Activated CD8-positive, alpha-beta memory T cell treated with anti-CD3 and anti-CD28 coated beads, Interleukin-2, amount 10 ng/mL, durations not matched to agents 7 days and 5 days (primary cell): ENCODE measurements around the gene MPC2. TPM values are rescaled to one million over a fixed set of nuclear protein-coding genes. Genes with fewer than 3 reads are reported as not detected.
"Not testable (repeated sequence)": the region's sequence is repeated elsewhere in the genome, so short reads cannot be mapped to it uniquely, and the experiment has no call there.

ENCODE experiments used
- ATAC-seq: fragments of 150-1000 bp; cut with Tn5 transposase; one replicate; pipeline ENCODE4 v1.10.0; 2021; ENCODE audit warnings: moderate library complexity
- CTCF ChIA-PET: fragments of 350-600 bp; sonication (Branson Sonifier 250); formaldehyde crosslinking; loops from one replicate; lab custom pipeline; 2021; ENCODE audit warnings: antibody characterized with exemption; lab: Charles Lee
- DNase-seq: peaks from one replicate; pipeline ENCODE4 v3.0.0-alpha.2; 2020
- H3K27ac Mint-ChIP-seq: one replicate; pipeline ENCODE4 v1.8.0; 2021; ENCODE audit warnings: mild to moderate bottlenecking, mixed read lengths
- H3K27me3 Mint-ChIP-seq: one replicate; pipeline ENCODE4 v1.8.0; 2021; ENCODE audit warnings: mixed read lengths
- H3K36me3 Mint-ChIP-seq: one replicate; pipeline ENCODE4 v1.8.0; 2021; ENCODE audit warnings: mild to moderate bottlenecking, mixed read lengths
- H3K4me1 Mint-ChIP-seq: one replicate; pipeline ENCODE4 v1.8.0; 2021; ENCODE audit warnings: mixed read lengths
- H3K4me3 Mint-ChIP-seq: one replicate; pipeline ENCODE4 v1.8.0; 2021; ENCODE audit warnings: mild to moderate bottlenecking, moderate library complexity, mixed read lengths
- H3K9me3 Mint-ChIP-seq: one replicate; pipeline ENCODE4 v1.8.0; 2022; ENCODE audit warnings: low read depth, mixed read lengths
- total RNA-seq, 2 experiments: library from RNA; stranded (reverse); gene quantifications; one replicate each; pipeline ENCODE4 v1.2.3, GENCODE V29; 2021

The MPC2 gene
- total RNA-seq, 2 experiments from 2014 or later, result 59.3 to 64.0 TPM

- ATAC-seq (no peak), DNase-seq (no peak)
- Mint-ChIP-seq H3K27ac (no peak overlapping the region), H3K36me3 (peaks cover 42% of the 10 kb centered on the region), H3K27me3 (no peaks in the 10 kb centered on the region), H3K9me3 (peaks cover 3% of the 10 kb centered on the region), H3K4me1 (peaks cover 22% of the 10 kb centered on the region), H3K4me3 (no peak overlapping the region)
- CTCF ChIA-PET, result no interaction called here
Measured at GRCh38 chr1:167949785-167950184, 12.9 kb upstream of the MPC2 start.

DNA sequence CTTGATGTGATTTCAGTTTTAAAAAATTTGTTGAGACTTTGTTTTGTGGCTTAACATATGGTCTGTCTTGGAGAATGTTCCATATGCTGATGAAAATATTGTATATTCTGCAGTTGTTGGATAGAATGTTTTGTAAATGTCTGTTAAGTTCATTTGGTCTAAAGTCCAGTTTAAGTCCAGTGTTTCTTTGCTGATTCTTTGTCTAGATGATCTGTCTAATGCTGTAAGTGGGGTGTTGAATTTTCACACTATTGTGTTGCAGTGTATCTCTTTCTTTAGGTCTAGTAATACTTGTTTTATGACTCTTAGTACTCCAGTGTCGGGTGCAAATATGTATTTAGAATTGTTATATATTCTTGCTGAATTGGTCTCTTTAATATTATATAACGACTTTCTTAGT, 10.9 kb upstream of the MPC2 start:
- no peak for DNase-seq
- Mint-ChIP-seq H3K4me1 (peaks cover 22% of the 10 kb centered on the region), H3K9me3 (peaks cover 5% of the 10 kb centered on the region), H3K27me3 (no peaks in the 10 kb centered on the region), H3K4me3 (no peak overlapping the region), H3K36me3 (peaks cover 50% of the 10 kb centered on the region), H3K27ac (no peak overlapping the region)
- no peak for ATAC-seq
- CTCF ChIA-PET, result no interaction called here

- H3K36me3 Mint-ChIP-seq, result peaks cover 47% of the 10 kb centered on the region
- no peaks in the 10 kb centered on the region for H3K27me3 Mint-ChIP-seq
- CTCF ChIA-PET, result no interaction called here
- H3K27ac Mint-ChIP-seq, result no peak overlapping the region
- ATAC-seq (no peak), DNase-seq (no peak)
- peaks cover 18% of the 10 kb centered on the region for H3K4me1 Mint-ChIP-seq
- peaks cover 5% of the 10 kb centered on the region for H3K9me3 Mint-ChIP-seq
- no peak overlapping the region for H3K4me3 Mint-ChIP-seq
Measured at GRCh38 chr1:167943541-167943940, 6.7 kb upstream of the MPC2 start.

DNA sequence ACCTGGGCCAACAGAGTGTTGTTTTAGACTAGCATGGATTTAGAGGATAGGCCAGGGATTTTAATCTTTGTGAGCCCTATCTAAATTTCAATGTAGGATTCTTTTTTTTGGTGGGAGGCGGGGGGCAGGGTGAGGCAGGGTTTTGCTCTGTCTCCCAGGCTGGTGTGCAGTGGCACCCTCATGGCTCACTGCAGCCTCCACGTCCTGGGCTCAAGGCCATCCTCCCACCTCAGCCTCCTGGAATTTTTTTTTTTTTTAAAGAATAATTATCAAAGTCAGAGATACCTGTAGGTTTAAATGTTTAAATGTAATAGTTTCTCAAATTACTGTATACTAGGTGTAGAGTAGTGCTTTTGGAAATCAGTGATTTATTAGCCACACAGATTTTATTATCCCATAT, 3.4 kb upstream of the MPC2 start:
- H3K27me3 Mint-ChIP-seq, result no peaks in the 10 kb centered on the region
- no peak overlapping the region for H3K4me3 Mint-ChIP-seq
- H3K36me3 Mint-ChIP-seq, result peaks cover 30% of the 10 kb centered on the region

GRCh38 chr1:167938080-167938636, 1.3 kb upstream of the MPC2 start:
- ATAC-seq (no peak), DNase-seq (no peak)
- Mint-ChIP-seq H3K4me1 (peaks cover 25% of the 10 kb centered on the region), H3K9me3 (no peaks in the 10 kb centered on the region), H3K27me3 (no peaks in the 10 kb centered on the region), H3K4me3 (peak overlapping the region; percentile 91), H3K27ac (peak overlapping the region; percentile 78), H3K36me3 (peaks cover 12% of the 10 kb centered on the region)
- CTCF ChIA-PET, result interaction anchor here (1.3 to 1.4 kb wide), 2 partner anchors 140 to 144 kb away, joined by 4 to 5 read pairs; no protein-coding TSS in a partner anchor

More for the DNA sequence above, 3.4 kb upstream of the MPC2 start:
- H3K4me1 Mint-ChIP-seq, result peaks cover 7% of the 10 kb centered on the region
- no peak for ATAC-seq
- no peak for DNase-seq
- CTCF ChIA-PET, result no interaction called here
- H3K9me3 Mint-ChIP-seq, result peaks cover 2% of the 10 kb centered on the region
- no peak overlapping the region for H3K27ac Mint-ChIP-seq

DNA sequence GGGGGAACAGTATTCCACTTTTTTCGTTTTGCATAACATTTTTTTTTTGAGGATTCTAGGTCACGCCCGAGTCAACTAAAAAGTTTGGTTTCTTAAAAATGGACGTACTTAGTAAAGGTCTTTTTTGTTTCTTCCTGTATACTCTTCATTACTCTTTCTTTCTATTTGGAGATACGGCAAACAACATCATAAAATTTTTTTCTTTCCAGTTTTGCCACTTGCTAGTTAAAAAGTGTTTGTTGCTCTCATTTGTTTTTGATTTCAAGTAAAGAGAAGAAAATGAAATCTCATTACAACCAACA, 788 bp upstream of the MPC2 start:
- Mint-ChIP-seq H3K4me3 (peak overlapping the region; percentile 91), H3K9me3 (no peaks in the 10 kb centered on the region), H3K27me3 (no peaks in the 10 kb centered on the region), H3K36me3 (peaks cover 13% of the 10 kb centered on the region), H3K4me1 (peaks cover 29% of the 10 kb centered on the region), H3K27ac (peak overlapping the region; percentile 97)
- DNase-seq, result no peak
- ATAC-seq, result no peak
- CTCF ChIA-PET, result interaction anchor here (1.3 to 3.4 kb wide), 3 partner anchors 141 to 222 kb away, joined by 5 to 26 read pairs (median 25); no protein-coding TSS in a partner anchor

DNA sequence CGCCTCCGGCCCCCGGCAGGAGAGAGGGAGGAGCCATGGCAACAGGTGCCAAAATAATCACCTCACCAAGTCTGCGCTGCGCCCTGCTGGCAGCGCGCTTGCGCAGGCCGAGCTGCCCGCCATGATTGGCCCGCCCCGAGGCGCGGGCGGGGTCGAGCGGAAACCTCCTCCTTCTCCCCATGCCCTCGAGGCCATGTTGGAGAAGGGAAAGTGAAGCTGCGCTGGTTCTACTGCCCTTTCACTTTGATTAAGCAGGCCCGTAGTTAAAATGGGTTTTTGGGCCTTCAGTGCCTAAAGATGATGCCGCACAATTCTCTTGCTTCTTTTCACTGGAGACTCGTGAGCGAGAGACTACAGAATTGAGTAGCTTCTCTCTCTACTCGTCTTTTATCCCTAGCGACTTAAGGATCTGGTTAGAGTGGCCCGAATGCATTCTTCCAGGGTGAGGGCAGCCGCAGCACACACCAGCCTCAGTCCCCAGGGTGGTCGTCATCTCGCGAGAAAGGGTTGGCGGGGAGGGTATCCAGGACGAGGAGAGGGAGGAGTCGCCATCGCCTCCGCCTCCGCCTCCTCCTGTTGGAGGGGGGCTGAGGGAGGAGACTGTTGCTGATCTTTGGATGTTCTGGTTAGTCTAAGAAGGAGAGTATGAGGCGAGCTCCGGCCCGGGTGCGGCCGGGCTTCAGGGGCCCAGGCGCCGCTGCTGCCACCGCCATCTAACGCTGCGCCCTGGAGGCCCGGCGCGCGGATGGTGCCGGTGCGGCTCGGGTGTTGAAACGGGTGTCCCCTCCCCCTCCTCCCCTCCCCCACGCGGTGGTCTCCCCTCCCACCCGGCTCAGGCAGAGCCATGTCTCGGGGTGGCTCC, 573 bp downstream of the MPC2 start, which contains the start of gene DCAF6:
Gene DCAF6 (plus strand): TSS at position 616 of the 862 bp plus-strand sequence. CDS start 229 bp downstream, at position 845.
- peak; percentile 98 for DNase-seq
- CTCF ChIA-PET, result interaction anchor here (0.9 to 3.4 kb wide), 8 partner anchors 14 to 244 kb away, joined by 3 to 26 read pairs (median 4); no protein-coding TSS in a partner anchor
- Mint-ChIP-seq H3K4me3 (peak within 1 kb of the TSS; percentile 91), H3K9me3 (no peaks in the 10 kb centered on the region), H3K27me3 (no peaks in the 10 kb centered on the region), H3K36me3 (peaks cover 5% of the 10 kb centered on the region), H3K4me1 (peaks cover 32% of the 10 kb centered on the region), H3K27ac (peak within 1 kb of the TSS; percentile 97)
- ATAC-seq, result peak; percentile 84

- Mint-ChIP-seq H3K36me3 (peaks cover 5% of the 10 kb centered on the region), H3K27ac (peak overlapping the region; percentile 97), H3K27me3 (no peaks in the 10 kb centered on the region), H3K4me1 (peaks cover 32% of the 10 kb centered on the region), H3K4me3 (peak overlapping the region; percentile 91), H3K9me3 (no peaks in the 10 kb centered on the region)
- peak; percentile 9 for ATAC-seq
- CTCF ChIA-PET, result interaction anchor here (0.6 to 3.4 kb wide), 10 partner anchors 14 to 336 kb away, joined by 3 to 26 read pairs (median 3); no protein-coding TSS in a partner anchor
- peak; percentile 77 for DNase-seq
Measured at GRCh38 chr1:167935216-167936067, 1.4 kb downstream of the MPC2 start.

DNA sequence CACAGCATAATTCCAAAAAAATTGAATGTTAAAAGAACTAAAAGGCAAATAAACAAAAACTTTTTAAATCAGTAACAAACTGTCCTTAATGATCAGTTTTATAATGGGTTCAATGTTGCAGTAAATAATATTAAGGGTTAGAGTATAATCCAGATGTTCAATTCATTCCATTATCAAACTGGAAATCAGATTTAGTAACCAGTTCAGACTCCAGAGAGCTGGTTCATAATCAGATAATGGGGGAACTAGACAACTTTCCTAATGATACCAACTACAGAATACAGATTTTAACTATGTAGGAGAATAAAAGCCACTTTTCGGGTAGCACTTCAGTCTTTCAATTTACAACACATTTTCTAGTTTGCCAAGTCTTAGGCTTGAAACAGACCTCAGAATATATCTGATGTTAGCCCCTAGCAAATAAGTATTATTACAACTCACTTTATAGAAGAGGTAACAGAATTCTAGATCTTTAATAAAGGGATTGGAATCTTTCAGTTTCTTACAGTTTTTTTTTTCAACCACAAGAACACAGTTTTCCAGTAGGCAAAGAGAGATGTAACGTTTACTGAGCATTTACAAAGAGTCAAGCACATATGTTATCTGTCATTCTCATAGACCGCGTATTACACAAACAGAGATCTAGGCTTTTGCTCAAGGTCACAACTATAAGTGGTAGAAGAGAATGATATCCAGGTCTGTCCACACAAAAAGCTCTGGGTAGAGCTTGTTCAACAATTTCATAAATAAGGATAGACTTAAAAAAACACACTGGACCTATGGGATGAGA, 2.3 kb downstream of the MPC2 start:
- H3K27me3 Mint-ChIP-seq, result no peaks in the 10 kb centered on the region
- DNase-seq (no peak), ATAC-seq (no peak)
- peaks cover 5% of the 10 kb centered on the region for H3K36me3 Mint-ChIP-seq
- peaks cover 32% of the 10 kb centered on the region for H3K4me1 Mint-ChIP-seq
- peak overlapping the region; percentile 91 for H3K4me3 Mint-ChIP-seq
- H3K9me3 Mint-ChIP-seq, result no peaks in the 10 kb centered on the region
- CTCF ChIA-PET, result interaction anchor here (0.9 to 3.4 kb wide), 7 partner anchors 13 to 219 kb away, joined by 3 to 26 read pairs (median 3); no protein-coding TSS in a partner anchor
- H3K27ac Mint-ChIP-seq, result peak overlapping the region; percentile 97

- DNase-seq, result no peak
- H3K27ac Mint-ChIP-seq, result no peak overlapping the region
- no peaks in the 10 kb centered on the region for H3K9me3 Mint-ChIP-seq
- H3K27me3 Mint-ChIP-seq, result no peaks in the 10 kb centered on the region
- CTCF ChIA-PET, result interaction anchor here (0.7 kb wide), 1 partner anchor 333 kb away, joined by 3 read pairs; no protein-coding TSS in a partner anchor
- H3K4me3 Mint-ChIP-seq, result no peak overlapping the region
- H3K4me1 Mint-ChIP-seq, result peaks cover 30% of the 10 kb centered on the region
- H3K36me3 Mint-ChIP-seq, result peaks cover 5% of the 10 kb centered on the region
- ATAC-seq, result no peak
Measured at GRCh38 chr1:167933788-167934187, 3.1 kb downstream of the MPC2 start.

GRCh38 chr1:167929725-167930124, 7.1 kb downstream of the MPC2 start:
- Mint-ChIP-seq H3K4me1 (peaks cover 22% of the 10 kb centered on the region), H3K36me3 (peaks cover 3% of the 10 kb centered on the region)

GRCh38 chr1:167928919-167929318, 8.0 kb downstream of the MPC2 start:
- H3K27ac Mint-ChIP-seq, H3K9me3 Mint-ChIP-seq, H3K4me3 Mint-ChIP-seq, DNase-seq, H3K36me3 Mint-ChIP-seq, H3K27me3 Mint-ChIP-seq, ATAC-seq, CTCF ChIA-PET: not testable (repeated sequence)
- H3K4me1 Mint-ChIP-seq, result peaks cover 14% of the 10 kb centered on the region

More at GRCh38 chr1:167929725-167930124, 7.1 kb downstream of the MPC2 start:
- Mint-ChIP-seq H3K27me3 (no peaks in the 10 kb centered on the region), H3K27ac (no peak overlapping the region), H3K9me3 (no peaks in the 10 kb centered on the region), H3K4me3 (no peak overlapping the region)
- CTCF ChIA-PET, result interaction anchor here (1.7 kb wide), 1 partner anchor 153 kb away, joined by 4 read pairs; no protein-coding TSS in a partner anchor
- DNase-seq (no peak), ATAC-seq (no peak)
